ENCODE data around the gene JUP.
"Not testable (repeated sequence)": the region's sequence is repeated elsewhere in the genome, so short reads cannot be mapped to it uniquely, and the experiment has no call there.

The JUP gene

GRCh38 chr17:41777574-41778188 lies 8.8 kb downstream of the JUP start:
- peak; percentile 59 for DNase-seq

GRCh38 chr17:41777157-41777573 lies 9.3 kb downstream of the JUP start:
- no peak for DNase-seq

- not testable (repeated sequence) for DNase-seq
Observed at GRCh38 chr17:41776262-41776900, 10.1 kb downstream of the JUP start.

- no peak for DNase-seq
Observed at GRCh38 chr17:41775394-41776226, 10.9 kb downstream of the JUP start.

- DNase-seq = no peak
Observed at GRCh38 chr17:41773731-41774193, 12.7 kb downstream of the JUP start.

- DNase-seq = peak; percentile 20
Observed at GRCh38 chr17:41773190-41773588, 13.3 kb downstream of the JUP start.

- DNase-seq = no peak
Observed at GRCh38 chr17:41772586-41773189, 13.8 kb downstream of the JUP start.

GRCh38 chr17:41772218-41772585 lies 14.3 kb downstream of the JUP start:
- no peak for DNase-seq

GRCh38 chr17:41771389-41772206 lies 14.9 kb downstream of the JUP start:
- DNase-seq = no peak

GRCh38 chr17:41769985-41770384 lies 16.5 kb downstream of the JUP start:
- no peak for DNase-seq

GRCh38 chr17:41769346-41769862 lies 17.1 kb downstream of the JUP start:
- DNase-seq = no peak

GRCh38 chr17:41768682-41769288 lies 17.7 kb downstream of the JUP start:
- no peak for DNase-seq

- DNase-seq = no peak
Observed at GRCh38 chr17:41767324-41768042, 19.0 kb downstream of the JUP start.

GRCh38 chr17:41766135-41766534 lies 20.4 kb downstream of the JUP start:
- no peak for DNase-seq

GRCh38 chr17:41763327-41763726 lies 23.2 kb downstream of the JUP start:
- no peak for DNase-seq

- no peak for DNase-seq
Observed at GRCh38 chr17:41762841-41763240, 23.7 kb downstream of the JUP start.

GRCh38 chr17:41762391-41762790 lies 24.1 kb downstream of the JUP start:
- DNase-seq = no peak

GRCh38 chr17:41760878-41761277 lies 25.6 kb downstream of the JUP start:
- no peak for DNase-seq

GRCh38 chr17:41758601-41759000 lies 27.9 kb downstream of the JUP start:
- no peak for DNase-seq

GRCh38 chr17:41754066-41754465 lies 32.4 kb downstream of the JUP start:
- DNase-seq = no peak

GRCh38 chr17:41751288-41751687 lies 35.2 kb downstream of the JUP start:
- DNase-seq = no peak
